HepG2 (cell line): ENCODE results near the gene NUDT14. TPM values are rescaled to one million over a fixed set of nuclear protein-coding genes. Genes with fewer than 3 reads are reported as not detected.

Experiments used
- ATAC-seq: fragments of 200-7000 bp; cut with Tn5 transposase; 3 replicates; pipeline ENCODE4 v1.9.1; 2020; ENCODE audit warnings: mild to moderate bottlenecking, moderate library complexity
- BruUV-seq: library from RNA; stranded (reverse); fragments of 400-500 nt; replicated peaks from 2 replicates; lab custom pipeline; 2021; lab: Mats Ljungman, UMichigan
- CTCF ChIA-PET: fragments of 300-600 bp; formaldehyde crosslinking; extraction: SDS; loops from one replicate; lab custom pipeline; 2021; ENCODE audit warnings: low total read pairs, inconsistent platforms, low intra/inter-chr PET ratio; lab: Yijun Ruan, JAX
- POLR2A ChIA-PET: fragments of 350-600 bp; sonication (Branson Sonifier 250); formaldehyde crosslinking; loops from one replicate; lab custom pipeline; 2020; ENCODE audit warnings: antibody characterized with exemption, inconsistent platforms; lab: Yijun Ruan, JAX
- DNase-seq: peaks from one replicate; pipeline ENCODE4 v3.0.0-alpha.2; 2015; ENCODE audit warnings: low spot score
- FAIRE-seq: peaks from 3 replicates; lab custom pipeline; 2011; peaks lifted over from hg19 to GRCh38; lab: Jason Lieb, UNC
- H2AFZ ChIP-seq: one replicate; pipeline ENCODE4 v1.6.1; 2011; ENCODE audit warnings: low read length, inconsistent platforms
- H3K27ac ChIP-seq: fragments of 300-600 bp; 3 replicates; pipeline ENCODE4 v1.8.0; 2011; ENCODE audit warnings: mixed run types, mild to moderate bottlenecking, mixed read lengths, low read length, inconsistent platforms; ENCODE audit not compliant: insufficient read depth; ENCODE audit errors: extremely low read length
- H3K27me3 ChIP-seq, 2 experiments: fragments of 200-600 bp in 1 of 2; 2 replicates in 1 of 2; 3 replicates in 1 of 2; pipeline versions ENCODE4 v1.6.0 to v1.8.0; 2011; ENCODE audit warnings: low read length in 2 of 2, mild to moderate bottlenecking in 2 of 2, moderate library complexity in 2 of 2, inconsistent platforms in 1 of 2; ENCODE audit not compliant: insufficient read depth in 2 of 2, control insufficient read depth in 1 of 2
- H3K36me3 ChIP-seq, 2 experiments: fragments of 200-600 bp in 1 of 2; replicated peaks in 1 of 2; 2 replicates in 1 of 2; 3 replicates in 1 of 2; pipeline versions ENCODE4 v1.5.1 to v1.8.0; 2011; ENCODE audit warnings: low read length in 2 of 2, inconsistent platforms in 1 of 2; ENCODE audit not compliant: insufficient read depth in 2 of 2, control insufficient read depth in 1 of 2
- H3K4me1 ChIP-seq: 2 replicates; pipeline ENCODE4 v1.5.1; 2012; ENCODE audit warnings: low read length, inconsistent platforms; ENCODE audit not compliant: insufficient read depth
- H3K4me2 ChIP-seq: 2 replicates; pipeline ENCODE4 v1.6.0; 2011; ENCODE audit warnings: low read depth, low read length, inconsistent platforms
- H3K4me3 ChIP-seq, 3 experiments: fragments of 200-600 bp in 1 of 3; sonication (generic), shearing (Covaris generic) in 1 of 3; replicated peaks in 1 of 3; 2 replicates each; pipeline ENCODE4 v1.5.1; 2011 to 2016; ENCODE audit warnings: low read length in 3 of 3, inconsistent platforms in 2 of 3, low read depth in 2 of 3, mild to moderate bottlenecking in 2 of 3, control low read depth in 1 of 3, mixed read lengths in 1 of 3; ENCODE audit not compliant: insufficient read depth in 1 of 3
- H3K79me2 ChIP-seq: one replicate; pipeline ENCODE4 v1.6.1; 2011; ENCODE audit warnings: low read length, inconsistent platforms; ENCODE audit not compliant: insufficient read depth
- H3K9ac ChIP-seq: 2 replicates; pipeline ENCODE4 v1.6.0; 2011; ENCODE audit warnings: mild to moderate bottlenecking, low read depth, low read length, inconsistent platforms; ENCODE audit not compliant: insufficient read depth
- H3K9me3 ChIP-seq: 2 replicates; pipeline ENCODE4 v1.5.1; 2012; ENCODE audit warnings: mild to moderate bottlenecking, low read length
- H4K20me1 ChIP-seq: 2 replicates; pipeline ENCODE4 v1.6.0; 2011; ENCODE audit warnings: inconsistent platforms, mild to moderate bottlenecking, low read length, moderate library complexity; ENCODE audit not compliant: insufficient read depth
- GATAD1 ChIP-seq: IDR thresholded peaks from 2 replicates; pipeline ENCODE4 v1.6.1; 2016; ENCODE audit warnings: missing genetic modification reagents, missing compliant biosample characterization
- HNRNPLL ChIP-seq: fragments of 200-400 bp; formaldehyde crosslinking; IDR thresholded peaks from 2 replicates; pipeline ENCODE4 v1.6.1; 2017; ENCODE audit warnings: mild to moderate bottlenecking, low read depth, low read length; ENCODE audit not compliant: poor library complexity, severe bottlenecking
- JUN ChIP-seq: sonication (generic); formaldehyde crosslinking; IDR thresholded peaks from 2 replicates; pipeline ENCODE4 v1.4.0; 2020; ENCODE audit warnings: mild to moderate bottlenecking, missing genetic modification reagents
- MED8 ChIP-seq: sonication (generic); formaldehyde crosslinking; IDR thresholded peaks from 2 replicates; pipeline ENCODE4 v1.8.1; 2023; ENCODE audit warnings: mild to moderate bottlenecking, missing genetic modification reagents; ENCODE audit not compliant: insufficient replicate concordance
- PHB2 ChIP-seq: fragments of 450-650 bp; IDR thresholded peaks from 2 replicates; pipeline ENCODE4 v1.6.1; 2018; ENCODE audit not compliant: partially characterized antibody
- SOX6 ChIP-seq, 2 experiments: fragments of 450-650 bp in 1 of 2; sonication (generic) in 1 of 2; formaldehyde crosslinking in 1 of 2; IDR thresholded peaks; 2 replicates each; pipeline versions ENCODE4 v1.4.0 to v1.6.1; 2017 to 2020; ENCODE audit warnings: antibody characterized with exemption in 1 of 2, mild to moderate bottlenecking in 1 of 2, missing genetic modification reagents in 1 of 2
- SUZ12 ChIP-seq: fragments of 150-350 bp; IDR thresholded peaks from 2 replicates; pipeline ENCODE4 v1.6.1; 2014; ENCODE audit warnings: low read depth, low read length
- ZNF17 ChIP-seq: sonication (generic); formaldehyde crosslinking; IDR thresholded peaks from 2 replicates; pipeline ENCODE4 v1.5.0; 2020; ENCODE audit warnings: mild to moderate bottlenecking, missing genetic modification reagents
- ZNF703 ChIP-seq: sonication (generic); formaldehyde crosslinking; IDR thresholded peaks from 2 replicates; pipeline ENCODE4 v1.5.1; 2020; ENCODE audit warnings: missing genetic modification reagents, mild to moderate bottlenecking, moderate library complexity, borderline replicate concordance
- WGBS: methylation state at CpG from one replicate; pipeline ENCODE4 v1.1.6; 2017; ENCODE audit warnings: low lambda C conversion rate; 5-methylcytosine and 5-hydroxymethylcytosine counted together
- in situ Hi-C: cut with HindIII; loops from 2 replicates; pipeline ENCODE4 v1.10.0; 2017; ENCODE audit warnings: low pct_unique_long_range_greater_than_20kb; ENCODE audit not compliant: extremely low pct_ligation_motif_present
- intact Hi-C: fragments of 100-400 bp; cut with micrococcal nuclease; formaldehyde crosslinking; loops from one replicate; pipeline ENCODE4 v1.10.0; 2022; ENCODE audit not compliant: unreplicated experiment
- polyA plus RNA-seq, 8 experiments: library from polyadenylated mRNA; depleted of rRNA in 3 of 8; stranded (reverse) in 7 of 8; unstranded in 1 of 8; fragments of >200 nt; fragmentation: Illumina TruSeq in 4 of 8; extraction: Trizol in 4 of 8; gene quantifications; 2 replicates each; pipeline versions ENCODE4 v1.2.1 to v1.2.3, GENCODE V29; 2011 to 2016; ENCODE audit warnings: low read depth in 4 of 8, missing spikeins in 1 of 8, mixed read lengths in 1 of 8; ENCODE audit not compliant: insufficient read depth in 1 of 8
- total RNA-seq, 5 experiments: library from RNA; depleted of rRNA; stranded (reverse); fragments of >200 nt; fragmentation: Illumina TruSeq; extraction: Trizol; gene quantifications; 2 replicates each; pipeline ENCODE4 v1.2.3, GENCODE V29; 2016; ENCODE audit warnings: low read depth in 1 of 5
- TF ChIP-seq, protein P1 (sequence below): sonication (generic); formaldehyde crosslinking; IDR thresholded peaks from 2 replicates; pipeline ENCODE4 v1.4.0; 2020; ENCODE audit warnings: mild to moderate bottlenecking, low read depth, missing genetic modification reagents
- TF ChIP-seq, protein P2 (sequence below): sonication (generic); formaldehyde crosslinking; IDR thresholded peaks from 2 replicates; pipeline ENCODE4 v1.9.0; 2021; ENCODE audit warnings: missing genetic modification reagents, mild to moderate bottlenecking, borderline replicate concordance
- TF ChIP-seq, protein P3 (sequence below): sonication (generic); formaldehyde crosslinking; IDR thresholded peaks from 2 replicates; pipeline ENCODE4 v1.8.1; 2023; ENCODE audit warnings: missing genetic modification reagents, mild to moderate bottlenecking, borderline replicate concordance
- TF ChIP-seq, protein P4 (sequence below): sonication (generic); formaldehyde crosslinking; IDR thresholded peaks from 2 replicates; pipeline ENCODE4 v1.4.0; 2020; ENCODE audit warnings: mild to moderate bottlenecking, missing genetic modification reagents
- TF ChIP-seq, protein P5 (sequence below): sonication (generic); formaldehyde crosslinking; IDR thresholded peaks from 2 replicates; pipeline ENCODE4 v1.4.0; 2020; ENCODE audit warnings: missing genetic modification reagents

The NUDT14 gene
- total and polyA plus RNA-seq, 2 of the 13 experiments (the other 11 are each of a cell fraction or from before 2014, with no cell fraction given): 5.8 to 6.1 TPM

DNA sequence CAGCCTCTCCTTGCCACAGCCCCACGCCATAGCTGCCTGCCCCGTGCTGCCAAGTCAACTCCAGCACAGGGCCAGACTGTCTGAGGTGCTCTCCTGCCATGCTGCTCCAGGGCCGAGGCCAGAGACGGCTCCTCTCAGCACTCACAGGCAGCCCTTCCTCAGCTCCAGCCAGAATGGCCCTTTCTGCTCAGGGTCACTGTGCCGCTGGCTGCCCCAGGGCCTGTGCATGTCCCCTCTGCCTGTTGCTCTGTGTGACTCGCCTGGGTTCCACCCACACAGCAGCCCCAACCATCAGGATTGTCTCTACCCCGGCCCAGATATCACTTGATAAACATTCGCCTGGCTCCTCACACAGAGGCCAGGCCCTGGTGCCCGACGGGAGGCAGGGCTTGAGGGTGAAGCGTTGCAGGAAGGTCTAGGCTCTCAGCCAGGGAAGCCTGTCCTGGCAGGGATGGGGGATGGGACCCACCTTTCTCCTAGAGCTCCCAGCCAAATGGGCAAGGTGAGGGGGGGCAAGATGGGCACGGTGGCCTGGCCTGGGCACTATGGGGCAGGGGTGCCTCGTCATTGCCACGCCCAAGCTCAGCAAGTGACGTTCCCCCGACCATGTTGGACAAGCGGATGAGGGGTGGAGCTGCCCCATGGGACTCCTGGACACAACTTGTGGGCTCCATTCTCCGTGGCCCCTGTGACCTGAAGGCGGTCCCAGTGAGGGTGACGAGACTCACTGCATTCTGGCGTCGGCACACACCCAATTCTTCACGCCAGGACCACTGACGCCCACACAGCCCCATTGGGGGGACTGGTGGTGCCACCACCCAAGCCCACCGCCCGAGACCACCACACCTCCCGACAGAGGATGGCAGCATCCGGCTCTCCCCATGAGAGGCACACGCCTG lies 39.8 kb upstream of the NUDT14 start:
- in situ Hi-C loops: no loop called here
- no peak overlapping the region for H3K4me3 ChIP-seq
- H3K27me3 ChIP-seq: no peaks in the 10 kb centered on the region
- no TSS peak for BruUV-seq
- H3K79me2 ChIP-seq: no peaks in the 10 kb centered on the region
- no peaks in the 10 kb centered on the region for H3K9me3 ChIP-seq
- ChIA-PET POLR2A (no interaction called here), CTCF (no interaction called here)
- DNase-seq (no peak), ATAC-seq (no peak), FAIRE-seq (no peak)
- H2AFZ ChIP-seq: no peak overlapping the region
- 100% methylated on average over 11 of the region's 29 CpGs for WGBS
- H3K4me2 ChIP-seq: no peak overlapping the region
- H3K36me3 ChIP-seq: peaks cover 19 to 39% of the 10 kb centered on the region in 2 experiments; a peak in 4 of 5 replicates
- intact Hi-C loops: no loop called here
- no peak overlapping the region for H3K9ac ChIP-seq
- H4K20me1 ChIP-seq: no peaks in the 10 kb centered on the region
- H3K27ac ChIP-seq: no peak overlapping the region
- H3K4me1 ChIP-seq: no peaks in the 10 kb centered on the region
- TF ChIP-seq, protein P1, sequence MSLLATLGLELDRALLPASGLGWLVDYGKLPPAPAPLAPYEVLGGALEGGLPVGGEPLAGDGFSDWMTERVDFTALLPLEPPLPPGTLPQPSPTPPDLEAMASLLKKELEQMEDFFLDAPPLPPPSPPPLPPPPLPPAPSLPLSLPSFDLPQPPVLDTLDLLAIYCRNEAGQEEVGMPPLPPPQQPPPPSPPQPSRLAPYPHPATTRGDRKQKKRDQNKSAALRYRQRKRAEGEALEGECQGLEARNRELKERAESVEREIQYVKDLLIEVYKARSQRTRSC (CRISPR knock-in tag): no peak
- TF ChIP-seq, protein P2, sequence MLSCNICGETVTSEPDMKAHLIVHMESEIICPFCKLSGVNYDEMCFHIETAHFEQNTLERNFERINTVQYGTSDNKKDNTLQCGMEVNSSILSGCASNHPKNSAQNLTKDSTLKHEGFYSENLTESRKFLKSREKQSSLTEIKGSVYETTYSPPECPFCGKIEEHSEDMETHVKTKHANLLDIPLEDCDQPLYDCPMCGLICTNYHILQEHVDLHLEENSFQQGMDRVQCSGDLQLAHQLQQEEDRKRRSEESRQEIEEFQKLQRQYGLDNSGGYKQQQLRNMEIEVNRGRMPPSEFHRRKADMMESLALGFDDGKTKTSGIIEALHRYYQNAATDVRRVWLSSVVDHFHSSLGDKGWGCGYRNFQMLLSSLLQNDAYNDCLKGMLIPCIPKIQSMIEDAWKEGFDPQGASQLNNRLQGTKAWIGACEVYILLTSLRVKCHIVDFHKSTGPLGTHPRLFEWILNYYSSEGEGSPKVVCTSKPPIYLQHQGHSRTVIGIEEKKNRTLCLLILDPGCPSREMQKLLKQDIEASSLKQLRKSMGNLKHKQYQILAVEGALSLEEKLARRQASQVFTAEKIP: no peak
- TF ChIP-seq MED8 (CRISPR knock-in tag) (no peak), SUZ12 (no peak), JUN (CRISPR knock-in tag) (no peak), HNRNPLL (no peak), PHB2 (no peak), ZNF17 (CRISPR knock-in tag) (no peak), SOX6 (IDR thresholded peaks at IDR 0.05) (no peak), SOX6 (CRISPR knock-in tag; IDR thresholded peaks at IDR 0.05) (no peak), ZNF703 (CRISPR knock-in tag) (no peak), GATAD1 (CRISPR knock-in tag) (no peak)
- TF ChIP-seq, protein P3, sequence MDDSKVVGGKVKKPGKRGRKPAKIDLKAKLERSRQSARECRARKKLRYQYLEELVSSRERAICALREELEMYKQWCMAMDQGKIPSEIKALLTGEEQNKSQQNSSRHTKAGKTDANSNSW (CRISPR knock-in tag): no peak
- TF ChIP-seq, protein P4, sequence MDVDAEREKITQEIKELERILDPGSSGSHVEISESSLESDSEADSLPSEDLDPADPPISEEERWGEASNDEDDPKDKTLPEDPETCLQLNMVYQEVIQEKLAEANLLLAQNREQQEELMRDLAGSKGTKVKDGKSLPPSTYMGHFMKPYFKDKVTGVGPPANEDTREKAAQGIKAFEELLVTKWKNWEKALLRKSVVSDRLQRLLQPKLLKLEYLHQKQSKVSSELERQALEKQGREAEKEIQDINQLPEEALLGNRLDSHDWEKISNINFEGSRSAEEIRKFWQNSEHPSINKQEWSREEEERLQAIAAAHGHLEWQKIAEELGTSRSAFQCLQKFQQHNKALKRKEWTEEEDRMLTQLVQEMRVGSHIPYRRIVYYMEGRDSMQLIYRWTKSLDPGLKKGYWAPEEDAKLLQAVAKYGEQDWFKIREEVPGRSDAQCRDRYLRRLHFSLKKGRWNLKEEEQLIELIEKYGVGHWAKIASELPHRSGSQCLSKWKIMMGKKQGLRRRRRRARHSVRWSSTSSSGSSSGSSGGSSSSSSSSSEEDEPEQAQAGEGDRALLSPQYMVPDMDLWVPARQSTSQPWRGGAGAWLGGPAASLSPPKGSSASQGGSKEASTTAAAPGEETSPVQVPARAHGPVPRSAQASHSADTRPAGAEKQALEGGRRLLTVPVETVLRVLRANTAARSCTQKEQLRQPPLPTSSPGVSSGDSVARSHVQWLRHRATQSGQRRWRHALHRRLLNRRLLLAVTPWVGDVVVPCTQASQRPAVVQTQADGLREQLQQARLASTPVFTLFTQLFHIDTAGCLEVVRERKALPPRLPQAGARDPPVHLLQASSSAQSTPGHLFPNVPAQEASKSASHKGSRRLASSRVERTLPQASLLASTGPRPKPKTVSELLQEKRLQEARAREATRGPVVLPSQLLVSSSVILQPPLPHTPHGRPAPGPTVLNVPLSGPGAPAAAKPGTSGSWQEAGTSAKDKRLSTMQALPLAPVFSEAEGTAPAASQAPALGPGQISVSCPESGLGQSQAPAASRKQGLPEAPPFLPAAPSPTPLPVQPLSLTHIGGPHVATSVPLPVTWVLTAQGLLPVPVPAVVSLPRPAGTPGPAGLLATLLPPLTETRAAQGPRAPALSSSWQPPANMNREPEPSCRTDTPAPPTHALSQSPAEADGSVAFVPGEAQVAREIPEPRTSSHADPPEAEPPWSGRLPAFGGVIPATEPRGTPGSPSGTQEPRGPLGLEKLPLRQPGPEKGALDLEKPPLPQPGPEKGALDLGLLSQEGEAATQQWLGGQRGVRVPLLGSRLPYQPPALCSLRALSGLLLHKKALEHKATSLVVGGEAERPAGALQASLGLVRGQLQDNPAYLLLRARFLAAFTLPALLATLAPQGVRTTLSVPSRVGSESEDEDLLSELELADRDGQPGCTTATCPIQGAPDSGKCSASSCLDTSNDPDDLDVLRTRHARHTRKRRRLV: no peak
- TF ChIP-seq, protein P5, sequence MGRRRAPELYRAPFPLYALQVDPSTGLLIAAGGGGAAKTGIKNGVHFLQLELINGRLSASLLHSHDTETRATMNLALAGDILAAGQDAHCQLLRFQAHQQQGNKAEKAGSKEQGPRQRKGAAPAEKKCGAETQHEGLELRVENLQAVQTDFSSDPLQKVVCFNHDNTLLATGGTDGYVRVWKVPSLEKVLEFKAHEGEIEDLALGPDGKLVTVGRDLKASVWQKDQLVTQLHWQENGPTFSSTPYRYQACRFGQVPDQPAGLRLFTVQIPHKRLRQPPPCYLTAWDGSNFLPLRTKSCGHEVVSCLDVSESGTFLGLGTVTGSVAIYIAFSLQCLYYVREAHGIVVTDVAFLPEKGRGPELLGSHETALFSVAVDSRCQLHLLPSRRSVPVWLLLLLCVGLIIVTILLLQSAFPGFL (CRISPR knock-in tag): no peak
